Neural progenitor cell (in vitro differentiated cells): Measurements from ENCODE around the gene RNF144B.

ENCODE experiments used
- EZH2phosphoT487 ChIP-seq: fragments of 200-600 bp; sonication (generic); IDR thresholded peaks from 2 replicates; pipeline ENCODE4 v1.6.1; 2017; ENCODE audit warnings: antibody characterized with exemption
- TF ChIP-seq, protein P1 (sequence below): fragments of 200-600 bp; sonication (generic); IDR thresholded peaks from 2 replicates; pipeline ENCODE4 v1.5.1; 2017; ENCODE audit warnings: antibody characterized with exemption, mild to moderate bottlenecking

DNA sequence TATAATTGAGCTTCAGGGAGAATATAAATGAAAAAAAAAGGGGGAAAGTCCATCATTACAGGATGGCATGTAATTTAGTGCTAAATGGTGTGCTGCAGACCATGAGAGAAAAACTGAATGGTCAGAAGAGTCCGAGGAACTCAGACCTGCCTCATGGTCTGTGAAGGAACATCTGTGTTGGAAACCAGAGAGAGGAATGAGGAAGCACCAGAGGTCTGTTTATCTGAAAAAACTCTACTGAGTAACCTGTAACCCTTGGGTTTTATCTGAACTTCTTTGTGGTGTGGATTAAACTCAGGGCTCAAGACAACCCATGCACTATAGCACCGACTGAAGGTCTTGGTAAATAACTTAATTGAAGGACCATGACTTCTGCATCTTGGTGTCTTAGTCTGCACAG lies 108.1 kb downstream of the RNF144B start:
- TF ChIP-seq, protein P1, sequence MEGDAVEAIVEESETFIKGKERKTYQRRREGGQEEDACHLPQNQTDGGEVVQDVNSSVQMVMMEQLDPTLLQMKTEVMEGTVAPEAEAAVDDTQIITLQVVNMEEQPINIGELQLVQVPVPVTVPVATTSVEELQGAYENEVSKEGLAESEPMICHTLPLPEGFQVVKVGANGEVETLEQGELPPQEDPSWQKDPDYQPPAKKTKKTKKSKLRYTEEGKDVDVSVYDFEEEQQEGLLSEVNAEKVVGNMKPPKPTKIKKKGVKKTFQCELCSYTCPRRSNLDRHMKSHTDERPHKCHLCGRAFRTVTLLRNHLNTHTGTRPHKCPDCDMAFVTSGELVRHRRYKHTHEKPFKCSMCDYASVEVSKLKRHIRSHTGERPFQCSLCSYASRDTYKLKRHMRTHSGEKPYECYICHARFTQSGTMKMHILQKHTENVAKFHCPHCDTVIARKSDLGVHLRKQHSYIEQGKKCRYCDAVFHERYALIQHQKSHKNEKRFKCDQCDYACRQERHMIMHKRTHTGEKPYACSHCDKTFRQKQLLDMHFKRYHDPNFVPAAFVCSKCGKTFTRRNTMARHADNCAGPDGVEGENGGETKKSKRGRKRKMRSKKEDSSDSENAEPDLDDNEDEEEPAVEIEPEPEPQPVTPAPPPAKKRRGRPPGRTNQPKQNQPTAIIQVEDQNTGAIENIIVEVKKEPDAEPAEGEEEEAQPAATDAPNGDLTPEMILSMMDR: no peak
- no peak for TF ChIP-seq EZH2phosphoT487
